HepG2 (cell line): ENCODE data around the gene TMEM273.

ENCODE experiments used
- CBX5 ChIP-seq: sonication (generic); formaldehyde crosslinking; IDR thresholded peaks from 2 replicates; pipeline ENCODE4 v1.4.0; 2020; ENCODE audit warnings: missing genetic modification reagents, borderline replicate concordance
- CEBPB ChIP-seq: IDR thresholded peaks from 2 replicates; pipeline ENCODE4 v1.6.1; 2011; ENCODE audit warnings: low read depth, low read length, improper control_type of control experiment, borderline replicate concordance
- DNMT3B ChIP-seq: conservative IDR thresholded peaks from 2 replicates; pipeline ENCODE4 v1.6.1; 2016; ENCODE audit warnings: missing biosample characterization, control low read depth
- JUN ChIP-seq: sonication (generic); formaldehyde crosslinking; IDR thresholded peaks from 2 replicates; pipeline ENCODE4 v1.4.0; 2020; ENCODE audit warnings: mild to moderate bottlenecking, missing genetic modification reagents
- POLR2A ChIP-seq, 2 experiments: IDR thresholded peaks; 2 replicates each; pipeline ENCODE4 v1.6.1; 2011; ENCODE audit warnings: low read depth in 2 of 2, low read length in 2 of 2, mild to moderate bottlenecking in 1 of 2, moderate library complexity in 1 of 2; ENCODE audit not compliant: insufficient read depth in 1 of 2

DNA sequence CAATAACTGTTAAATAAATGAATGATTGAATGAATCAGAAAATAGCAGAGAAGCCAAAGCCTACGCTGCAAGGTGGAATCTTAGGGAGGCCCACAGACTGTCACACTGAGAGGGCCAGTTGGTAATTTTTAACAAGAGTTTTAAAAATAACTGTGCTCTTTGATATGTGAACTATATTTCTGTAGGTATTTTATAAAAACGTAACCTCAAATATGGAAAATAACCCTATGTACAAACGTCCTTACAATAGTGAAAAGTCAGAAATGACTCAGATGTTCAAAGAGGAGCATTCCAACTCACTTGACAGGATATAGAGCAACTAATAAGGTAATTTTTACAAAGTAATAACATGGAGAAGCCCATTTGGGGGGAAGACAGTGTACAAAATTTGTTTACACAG, 18.9 kb upstream of the TMEM273 start:
- TF ChIP-seq CEBPB (no peak), CBX5 (CRISPR knock-in tag) (no peak), JUN (CRISPR knock-in tag) (no peak), POLR2A (IDR thresholded peaks at IDR 0.05; ENCODE audit: insufficient read depth in 1 of 2, low read depth in 2 of 2, low read length in 2 of 2) (no peak), DNMT3B (CRISPR knock-in tag) (no peak)
